ENCODE data around the gene QDPR.

Gene QDPR

GRCh38 chr4:17511950-17512795 lies at the start of gene QDPR:
TSS of gene QDPR (minus strand) at chr4:17512090. CDS start at chr4:17512054, 36 bp downstream.
- TF ChIP-seq Cebpa-rat (IDR thresholded peaks at IDR 0.05) = no peak
- H3K27me3 ChIP-seq = no peaks in the 10 kb centered on the region
- H3K27ac ChIP-seq = peak within 1 kb of the TSS; percentile 75
- H3K9ac ChIP-seq = peak within 1 kb of the TSS; percentile 82
- H3K4me2 ChIP-seq = peak within 1 kb of the TSS; percentile 84
- peaks cover 20% of the 10 kb centered on the region for H3K36me3 ChIP-seq
- H3K4me3 ChIP-seq = peak within 1 kb of the TSS; percentile 82
- no peaks in the 10 kb centered on the region for H3K9me3 ChIP-seq
- peaks cover 26% of the 10 kb centered on the region for H3K4me1 ChIP-seq
- no peaks in the 10 kb centered on the region for H4K20me1 ChIP-seq

DNA sequence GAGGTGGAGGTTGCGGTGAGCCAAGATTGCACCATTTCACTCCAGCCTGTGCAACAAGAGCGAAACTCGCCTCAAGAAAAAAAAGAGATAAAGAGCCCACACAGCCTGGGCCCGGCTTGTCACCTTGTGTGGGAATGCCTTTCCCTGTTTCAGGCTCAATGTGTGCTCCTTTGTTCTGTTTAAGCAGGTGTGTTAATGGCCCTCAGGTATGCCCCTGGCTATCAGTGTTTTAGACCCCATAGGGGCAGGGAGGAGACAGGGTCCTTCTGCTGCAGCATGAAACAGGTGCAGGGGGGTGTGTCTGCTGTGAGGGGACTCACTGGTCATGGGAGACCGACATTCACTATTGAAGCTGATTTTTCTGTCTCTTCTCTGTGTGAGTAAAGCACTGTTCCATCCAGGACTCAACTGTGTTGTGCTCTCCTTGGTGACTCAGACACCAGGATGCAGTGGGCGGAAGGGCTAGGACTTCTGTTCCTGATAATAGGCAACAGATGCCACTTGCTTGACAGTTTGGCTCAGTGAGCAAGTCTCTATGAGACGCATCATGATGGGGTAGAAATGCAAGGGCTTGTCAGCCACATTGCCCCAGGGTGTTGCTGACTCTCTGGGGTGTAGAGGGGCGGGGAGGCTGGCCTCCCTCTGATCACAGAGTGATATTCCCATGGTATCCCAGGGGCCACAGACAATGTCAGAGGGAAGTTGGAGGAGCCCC lies 49.5 kb upstream of the QDPR start:
- H3K9me3 ChIP-seq = no peaks in the 10 kb centered on the region
- H3K36me3 ChIP-seq = no peaks in the 10 kb centered on the region
- no peaks in the 10 kb centered on the region for H4K20me1 ChIP-seq
- no peak overlapping the region for H3K9ac ChIP-seq
- TF ChIP-seq Cebpa-rat (IDR thresholded peaks at IDR 0.05) = no peak
- H3K27me3 ChIP-seq = no peaks in the 10 kb centered on the region
- no peaks in the 10 kb centered on the region for H3K4me1 ChIP-seq
- no peak overlapping the region for H3K4me2 ChIP-seq
- H3K27ac ChIP-seq = no peak overlapping the region
- H3K4me3 ChIP-seq = no peak overlapping the region

DNA sequence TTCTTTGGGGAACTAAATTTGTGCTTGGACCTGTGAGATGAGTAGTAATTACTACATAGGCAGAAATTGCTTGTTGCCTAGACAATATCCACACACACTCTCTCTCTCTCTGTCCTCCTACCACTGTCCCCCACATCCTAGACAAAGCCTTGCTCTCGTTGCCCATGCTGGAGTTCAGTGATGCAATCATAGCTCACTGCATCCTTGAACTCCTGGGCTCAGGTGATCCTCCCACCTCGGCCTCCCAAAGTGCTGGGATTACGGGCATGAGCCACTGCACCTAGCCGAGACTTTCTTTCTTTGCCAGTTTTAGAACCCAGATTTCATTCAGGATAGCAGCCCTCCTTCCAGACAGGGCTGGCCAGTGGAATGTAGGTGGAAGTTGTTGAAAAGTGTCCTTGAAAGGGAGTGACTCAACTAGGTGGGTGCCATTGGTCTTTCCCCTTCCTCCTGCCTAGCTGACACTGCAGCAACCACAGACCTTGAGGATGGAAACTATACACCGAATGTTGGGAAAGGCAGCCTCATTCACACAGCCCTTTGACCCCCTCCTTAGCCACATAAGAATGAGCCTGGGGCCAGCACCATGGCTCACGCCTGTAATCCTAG lies 48.3 kb upstream of the QDPR start:
- no peaks in the 10 kb centered on the region for H4K20me1 ChIP-seq
- no peaks in the 10 kb centered on the region for H3K36me3 ChIP-seq
- no peaks in the 10 kb centered on the region for H3K9me3 ChIP-seq
- H3K27ac ChIP-seq = no peak overlapping the region
- no peak overlapping the region for H3K9ac ChIP-seq
- H3K4me1 ChIP-seq = no peaks in the 10 kb centered on the region
- H3K27me3 ChIP-seq = no peaks in the 10 kb centered on the region
- H3K4me2 ChIP-seq = no peak overlapping the region
- no peak for TF ChIP-seq Cebpa-rat (IDR thresholded peaks at IDR 0.05)
- H3K4me3 ChIP-seq = no peak overlapping the region

DNA sequence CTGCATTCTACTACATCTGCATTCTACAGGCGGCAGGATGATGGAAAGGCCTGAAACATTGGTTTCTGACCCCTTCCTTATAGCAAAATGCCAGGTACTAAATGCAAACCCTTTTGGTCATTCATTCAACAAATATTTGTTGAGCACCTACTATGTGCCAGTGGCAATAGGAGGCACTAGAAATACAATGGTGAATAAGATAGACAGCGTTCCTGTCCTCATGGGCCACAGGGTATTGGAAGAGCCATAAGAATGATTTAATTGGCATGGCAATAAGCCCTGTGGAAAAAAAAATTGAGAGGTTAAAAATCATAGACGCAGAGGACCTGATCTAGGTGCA lies 47.8 kb upstream of the QDPR start:
- Histone ChIP-seq H3K27me3 (no peaks in the 10 kb centered on the region), H4K20me1 (no peaks in the 10 kb centered on the region), H3K4me3 (no peak overlapping the region), H3K9ac (no peak overlapping the region), H3K9me3 (no peaks in the 10 kb centered on the region), H3K4me1 (no peaks in the 10 kb centered on the region), H3K4me2 (no peak overlapping the region), H3K27ac (no peak overlapping the region), H3K36me3 (no peaks in the 10 kb centered on the region)
- TF ChIP-seq Cebpa-rat (IDR thresholded peaks at IDR 0.05) = no peak

DNA sequence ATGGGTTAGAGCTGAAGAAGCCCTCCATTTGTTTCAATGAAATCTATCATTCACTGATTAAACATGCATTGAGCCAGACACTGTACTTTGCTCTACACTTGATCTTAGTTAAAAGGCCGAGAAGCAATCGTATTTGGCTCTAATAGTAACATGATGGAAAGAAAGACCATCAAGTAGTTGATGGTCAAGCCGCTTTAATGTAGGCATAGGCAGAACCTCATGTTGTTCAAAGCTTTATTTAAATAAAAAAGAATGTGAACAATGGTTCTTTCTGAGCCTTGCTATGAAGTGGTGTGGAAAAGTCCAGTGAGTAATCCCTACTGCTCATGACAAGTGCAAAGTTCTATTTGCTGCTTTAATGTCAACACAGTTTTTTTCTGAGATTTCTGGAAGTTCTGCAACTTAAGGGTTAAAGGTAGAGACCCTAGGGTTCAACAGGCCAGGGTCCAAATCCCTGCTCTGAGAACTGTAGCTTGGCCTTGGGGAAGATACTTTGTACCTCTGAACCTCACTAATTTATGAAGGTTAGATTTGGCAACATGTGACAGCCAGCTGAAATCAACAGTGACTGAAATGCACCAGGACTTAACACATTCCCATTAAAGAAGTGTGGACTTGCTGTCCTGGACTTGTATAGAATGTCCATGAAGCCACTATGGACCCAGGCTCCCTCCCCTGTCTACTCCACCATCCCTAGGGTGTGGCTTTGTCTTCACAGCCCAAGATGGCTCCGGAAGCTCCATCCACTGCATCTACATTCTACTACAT lies 47.2 kb upstream of the QDPR start:
- Histone ChIP-seq H3K4me2 (no peak overlapping the region), H3K36me3 (no peaks in the 10 kb centered on the region), H3K9me3 (no peaks in the 10 kb centered on the region), H3K4me1 (no peaks in the 10 kb centered on the region), H3K9ac (no peak overlapping the region), H3K27ac (no peak overlapping the region), H4K20me1 (no peaks in the 10 kb centered on the region), H3K27me3 (no peaks in the 10 kb centered on the region), H3K4me3 (no peak overlapping the region)
- no peak for TF ChIP-seq Cebpa-rat (IDR thresholded peaks at IDR 0.05)

DNA sequence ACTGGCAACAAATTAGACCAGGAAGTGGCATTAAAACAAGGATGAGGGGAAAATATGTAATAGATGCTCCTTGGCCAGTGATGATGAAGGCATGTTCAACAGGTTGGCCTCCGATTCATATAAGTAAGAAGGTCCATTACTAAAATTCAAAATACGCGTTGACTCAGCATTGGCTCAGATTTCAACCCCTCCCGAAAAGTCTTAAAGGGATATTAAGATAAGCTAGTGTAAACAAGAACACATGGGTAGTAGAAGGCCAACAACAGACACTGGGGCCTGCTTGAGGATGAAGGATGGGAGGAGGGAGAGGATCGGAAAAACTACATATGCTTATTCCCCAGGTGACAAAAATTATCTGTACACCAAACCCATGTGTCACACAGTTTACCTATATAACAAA lies 46.0 kb upstream of the QDPR start:
- Histone ChIP-seq H3K27me3 (no peaks in the 10 kb centered on the region), H3K4me1 (no peaks in the 10 kb centered on the region), H3K27ac (no peak overlapping the region), H3K9me3 (no peaks in the 10 kb centered on the region), H3K4me3 (no peak overlapping the region), H3K36me3 (no peaks in the 10 kb centered on the region), H4K20me1 (no peaks in the 10 kb centered on the region), H3K4me2 (no peak overlapping the region), H3K9ac (no peak overlapping the region)
- TF ChIP-seq Cebpa-rat (IDR thresholded peaks at IDR 0.05) = no peak

DNA sequence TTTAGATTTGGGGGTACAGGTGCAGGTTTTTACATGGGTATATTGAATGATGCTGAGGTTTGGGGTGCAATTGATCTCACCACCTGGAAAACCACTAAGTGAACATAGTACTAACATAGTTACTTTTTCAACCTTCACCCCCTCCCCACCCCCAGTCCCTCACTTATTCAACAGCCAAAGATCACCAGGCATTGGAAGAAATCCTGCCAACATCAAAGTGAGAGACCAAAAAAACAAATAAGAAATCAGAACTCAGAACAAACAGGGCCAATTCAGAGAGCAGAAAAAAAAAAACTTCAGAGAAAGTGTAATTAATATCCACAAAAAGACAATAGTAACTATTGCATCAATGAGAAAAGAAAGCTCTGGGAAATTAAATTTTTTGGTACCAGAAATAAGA lies 44.6 kb upstream of the QDPR start:
- Histone ChIP-seq H3K9me3 (no peaks in the 10 kb centered on the region), H3K36me3 (no peaks in the 10 kb centered on the region), H3K9ac (no peak overlapping the region), H3K27me3 (no peaks in the 10 kb centered on the region), H3K4me3 (no peak overlapping the region), H3K4me1 (no peaks in the 10 kb centered on the region), H3K27ac (no peak overlapping the region), H3K4me2 (no peak overlapping the region), H4K20me1 (no peaks in the 10 kb centered on the region)
- TF ChIP-seq Cebpa-rat (IDR thresholded peaks at IDR 0.05) = no peak

- no peak overlapping the region for H3K9ac ChIP-seq
- H3K4me1 ChIP-seq = no peaks in the 10 kb centered on the region
- H3K4me2 ChIP-seq = no peak overlapping the region
- no peaks in the 10 kb centered on the region for H3K9me3 ChIP-seq
- H3K36me3 ChIP-seq = no peaks in the 10 kb centered on the region
- no peaks in the 10 kb centered on the region for H3K27me3 ChIP-seq
- no peak overlapping the region for H3K27ac ChIP-seq
- no peak overlapping the region for H3K4me3 ChIP-seq
- no peaks in the 10 kb centered on the region for H4K20me1 ChIP-seq
- no peak for TF ChIP-seq Cebpa-rat (IDR thresholded peaks at IDR 0.05)
Measured at GRCh38 chr4:17554568-17554967, 42.7 kb upstream of the QDPR start.

- no peak for TF ChIP-seq Cebpa-rat (IDR thresholded peaks at IDR 0.05)
- H3K27ac ChIP-seq = no peak overlapping the region
- H3K9ac ChIP-seq = no peak overlapping the region
- no peaks in the 10 kb centered on the region for H3K4me1 ChIP-seq
- H3K27me3 ChIP-seq = no peaks in the 10 kb centered on the region
- H3K36me3 ChIP-seq = no peaks in the 10 kb centered on the region
- H3K9me3 ChIP-seq = no peaks in the 10 kb centered on the region
- no peaks in the 10 kb centered on the region for H4K20me1 ChIP-seq
- H3K4me3 ChIP-seq = no peak overlapping the region
- H3K4me2 ChIP-seq = no peak overlapping the region
Measured at GRCh38 chr4:17552427-17552826, 40.5 kb upstream of the QDPR start.
